H1 (cell line): ENCODE data around the gene DERL3. TPM values are rescaled to one million over a fixed set of nuclear protein-coding genes. Genes with fewer than 3 reads are reported as not detected.

Experiments used
- CTCF ChIA-PET: fragments of 300-600 bp; sonication (Branson Sonifier 250); formaldehyde crosslinking; loops from one replicate; lab custom pipeline; 2021; ENCODE audit not compliant: partially characterized antibody; lab: Charles Lee
- POLR2A ChIA-PET: fragments of 300-600 bp; sonication (Branson Sonifier 250); formaldehyde crosslinking; loops from one replicate; lab custom pipeline; 2021; ENCODE audit warnings: inconsistent platforms; ENCODE audit not compliant: partially characterized antibody; lab: Charles Lee
- DNase-seq, 2 experiments: peaks; one replicate each; pipeline versions ENCODE4 v3.0.0 to v3.0.0-alpha.2; 2010 to 2022; ENCODE audit warnings: low spot score in 2 of 2, low read depth in 1 of 2, mixed read lengths in 1 of 2
- FAIRE-seq: peaks from 2 replicates; lab custom pipeline; 2011; peaks lifted over from hg19 to GRCh38; lab: Jason Lieb, UNC
- H2AFZ ChIP-seq: 2 replicates; pipeline ENCODE4 v1.8.1; 2012; ENCODE audit warnings: low read length, inconsistent platforms
- H2AK5ac ChIP-seq: 2 replicates; pipeline ENCODE4 v1.6.1; 2013; ENCODE audit warnings: low read depth, low read length
- H2BK120ac ChIP-seq: replicated peaks from 2 replicates; pipeline ENCODE3; 2013; ENCODE audit warnings: low read depth, low read length, inconsistent platforms
- H2BK12ac ChIP-seq: 2 replicates; pipeline ENCODE4 v1.6.1; 2013; ENCODE audit warnings: low read depth, low read length
- H2BK15ac ChIP-seq: 2 replicates; pipeline ENCODE4 v1.6.1; 2013; ENCODE audit warnings: low read length
- H2BK20ac ChIP-seq: 2 replicates; pipeline ENCODE4 v1.6.1; 2013; ENCODE audit warnings: low read length
- H2BK5ac ChIP-seq: 2 replicates; pipeline ENCODE4 v1.6.1; 2013; ENCODE audit warnings: low read depth, low read length
- H3K14ac ChIP-seq: 2 replicates; pipeline ENCODE4 v1.6.1; 2013; ENCODE audit warnings: inconsistent platforms; ENCODE audit not compliant: insufficient read length
- H3K18ac ChIP-seq: 2 replicates; pipeline ENCODE4 v1.6.1; 2013; ENCODE audit warnings: low read length; ENCODE audit errors: extremely low read depth
- H3K23ac ChIP-seq: 2 replicates; pipeline ENCODE4 v1.6.1; 2013; ENCODE audit warnings: inconsistent platforms; ENCODE audit not compliant: insufficient read length
- H3K23me2 ChIP-seq: 2 replicates; pipeline ENCODE4 v1.6.1; 2013; ENCODE audit warnings: low read depth, low read length
- H3K27ac ChIP-seq: 2 replicates; pipeline ENCODE4 v1.6.1; 2011; ENCODE audit warnings: low read depth, low read length, inconsistent platforms
- H3K27me3 ChIP-seq, 4 experiments: replicated peaks in 1 of 4; 1 replicate in 1 of 4; 2 replicates in 3 of 4; pipeline versions ENCODE4 v1.6.1 to v1.8.1; 2011 to 2013; ENCODE audit warnings: low read length in 3 of 4, mild to moderate bottlenecking in 3 of 4, inconsistent platforms in 2 of 4, mixed read lengths in 2 of 4, moderate library complexity in 1 of 4; ENCODE audit not compliant: control insufficient read depth in 3 of 4, insufficient read depth in 3 of 4; ENCODE audit errors: extremely low read depth in 1 of 4
- H3K36me3 ChIP-seq, 4 experiments: 2 replicates each; pipeline versions ENCODE4 v1.6.1 to v1.8.1; 2011 to 2013; ENCODE audit warnings: mild to moderate bottlenecking in 4 of 4, low read length in 3 of 4, moderate library complexity in 2 of 4, control low read depth in 1 of 4, inconsistent platforms in 1 of 4; ENCODE audit not compliant: insufficient read depth in 4 of 4, control insufficient read depth in 2 of 4
- H3K4ac ChIP-seq: replicated peaks from 2 replicates; pipeline ENCODE3; 2013; ENCODE audit warnings: low read length, low read depth, mixed read lengths, inconsistent platforms; ENCODE audit not compliant: insufficient read length
- H3K4me1 ChIP-seq, 4 experiments: replicated peaks in 1 of 4; 1 replicate in 1 of 4; 2 replicates in 3 of 4; pipeline versions ENCODE4 v1.6.1 to v1.8.1; 2011 to 2013; ENCODE audit warnings: low read length in 3 of 4, inconsistent platforms in 2 of 4, mixed read lengths in 1 of 4; ENCODE audit not compliant: insufficient read depth in 4 of 4, control insufficient read depth in 3 of 4
- H3K4me2 ChIP-seq, 2 experiments: 2 replicates each; pipeline versions ENCODE4 v1.6.1 to v1.8.1; 2011 to 2013; ENCODE audit warnings: low read depth in 2 of 2, low read length in 2 of 2, control low read depth in 1 of 2, inconsistent platforms in 1 of 2, mild to moderate bottlenecking in 1 of 2; ENCODE audit not compliant: insufficient read depth in 1 of 2
- H3K4me3 ChIP-seq, 4 experiments: fragments of 200-600, 300-600 bp in 1 of 4; sonication (generic), shearing (Covaris generic), sonication (Bioruptor Twin) in 1 of 4; 2 replicates each; pipeline versions ENCODE4 v1.5.1 to v1.8.1; 2011 to 2016; ENCODE audit warnings: low read length in 4 of 4, low read depth in 3 of 4, control low read depth in 2 of 4, inconsistent platforms in 2 of 4, mild to moderate bottlenecking in 2 of 4, mixed read lengths in 1 of 4, moderate library complexity in 1 of 4; ENCODE audit not compliant: insufficient read depth in 2 of 4; ENCODE audit errors: extremely low read depth in 1 of 4
- H3K56ac ChIP-seq: replicated peaks from 2 replicates; pipeline ENCODE3; 2013; ENCODE audit warnings: low read depth, mild to moderate bottlenecking, mixed read lengths, low read length, inconsistent platforms; ENCODE audit not compliant: insufficient read length
- H3K79me1 ChIP-seq: 2 replicates; pipeline ENCODE4 v1.6.1; 2013; ENCODE audit warnings: low read depth, low read length, control low read depth
- H3K79me2 ChIP-seq, 2 experiments: 2 replicates each; pipeline versions ENCODE4 v1.6.1 to v1.8.1; 2012 to 2013; ENCODE audit warnings: low read length in 2 of 2, mild to moderate bottlenecking in 2 of 2, inconsistent platforms in 1 of 2; ENCODE audit not compliant: insufficient read depth in 2 of 2, control insufficient read depth in 1 of 2
- H3K9ac ChIP-seq, 4 experiments: replicated peaks in 1 of 4; 1 replicate in 1 of 4; 2 replicates in 3 of 4; pipeline versions ENCODE4 v1.6.1 to v1.8.1; 2011 to 2013; ENCODE audit warnings: low read depth in 3 of 4, low read length in 3 of 4, control low read depth in 2 of 4, mild to moderate bottlenecking in 2 of 4, moderate library complexity in 2 of 4, inconsistent platforms in 1 of 4; ENCODE audit errors: extremely low read depth in 1 of 4
- H3K9me3 ChIP-seq, 2 experiments: 2 replicates each; pipeline versions ENCODE4 v1.6.1 to v1.8.1; 2012 to 2013; ENCODE audit warnings: mild to moderate bottlenecking in 2 of 2, moderate library complexity in 2 of 2, control low read depth in 1 of 2, inconsistent platforms in 1 of 2, low read depth in 1 of 2, low read length in 1 of 2, mixed read lengths in 1 of 2; ENCODE audit not compliant: insufficient read depth in 2 of 2
- H4K20me1 ChIP-seq, 2 experiments: replicated peaks in 1 of 2; 2 replicates each; pipeline versions ENCODE3 to v1.8.1; 2011 to 2013; ENCODE audit warnings: inconsistent platforms in 2 of 2, low read length in 2 of 2, mild to moderate bottlenecking in 1 of 2; ENCODE audit not compliant: insufficient read depth in 2 of 2, control insufficient read depth in 1 of 2
- H4K5ac ChIP-seq: 2 replicates; pipeline ENCODE4 v1.6.1; 2013; ENCODE audit warnings: low read length, low read depth, mixed read lengths, inconsistent platforms; ENCODE audit not compliant: insufficient read length
- H4K8ac ChIP-seq: 2 replicates; pipeline ENCODE4 v1.8.0; 2013; ENCODE audit warnings: mild to moderate bottlenecking, moderate library complexity, low read length, inconsistent platforms; ENCODE audit not compliant: insufficient read depth; ENCODE audit errors: extremely low read depth
- H4K91ac ChIP-seq: replicated peaks from 2 replicates; pipeline ENCODE3; 2013; ENCODE audit warnings: low read length, mixed read lengths, inconsistent platforms; ENCODE audit not compliant: insufficient read length
- ASH2L ChIP-seq: fragments of 200-600, 300-600 bp; sonication (generic); IDR thresholded peaks from one replicate; pipeline ENCODE4 v1.7.1; 2017; ENCODE audit warnings: low read length
- BCL11A ChIP-seq, 2 experiments: IDR thresholded peaks; one replicate each; pipeline ENCODE4 v1.6.1; 2011; ENCODE audit warnings: low read depth in 2 of 2, low read length in 2 of 2, mild to moderate bottlenecking in 2 of 2
- CTBP2 ChIP-seq: IDR thresholded peaks from 2 replicates; pipeline ENCODE4 v1.7.0; 2011; ENCODE audit warnings: borderline replicate concordance, mild to moderate bottlenecking, moderate library complexity, mixed read lengths, low read length; ENCODE audit not compliant: insufficient read depth, insufficient read length
- CTCF ChIP-seq, 3 experiments: IDR thresholded peaks; 1 replicate in 2 of 3; 2 replicates in 1 of 3; pipeline versions ENCODE4 v1.5.1 to v1.6.1; 2011; ENCODE audit warnings: low read length in 3 of 3, mild to moderate bottlenecking in 3 of 3, inconsistent platforms in 2 of 3, low read depth in 1 of 3, moderate library complexity in 1 of 3; ENCODE audit not compliant: insufficient read depth in 1 of 3; ENCODE audit errors: control extremely low read depth in 1 of 3
- NRF1 ChIP-seq: IDR thresholded peaks from 2 replicates; pipeline ENCODE4 v1.6.1; 2011; ENCODE audit warnings: mild to moderate bottlenecking, low read depth, low read length, improper control_type of control experiment
- PHF8 ChIP-seq: fragments of 200-600 bp; sonication (generic); conservative IDR thresholded peaks from 2 replicates; pipeline ENCODE4 v1.7.1; 2012; ENCODE audit warnings: low read depth, mild to moderate bottlenecking, inconsistent platforms, low read length, moderate library complexity
- RFX5 ChIP-seq: IDR thresholded peaks from 2 replicates; pipeline ENCODE4 v1.6.1; 2011; ENCODE audit warnings: low read depth, low read length, improper control_type of control experiment, borderline replicate concordance
- RXRA ChIP-seq: IDR thresholded peaks from 2 replicates; pipeline ENCODE4 v1.6.1; 2011; ENCODE audit warnings: low read depth, mild to moderate bottlenecking, low read length, moderate library complexity; ENCODE audit not compliant: insufficient read depth
- SIRT6 ChIP-seq: IDR thresholded peaks from one replicate; pipeline ENCODE4 v1.7.1; 2012; ENCODE audit warnings: low read length, inconsistent platforms
- SUZ12 ChIP-seq: fragments of 200-600 bp; sonication (generic); IDR thresholded peaks from 2 replicates; pipeline ENCODE4 v1.6.1; 2012; ENCODE audit warnings: mild to moderate bottlenecking, inconsistent platforms, low read length, moderate library complexity, mixed read lengths
- WGBS, 2 experiments: shearing (Covaris generic) in 1 of 2; methylation state at CpG; one replicate each; pipeline versions ENCODE4 v1.1.6 to v1.1.7; 2013 to 2015; ENCODE audit warnings: low lambda C conversion rate in 2 of 2, mixed read lengths in 2 of 2, inconsistent platforms in 1 of 2, low coverage in 1 of 2, missing lambda C conversion rate in 1 of 2; ENCODE audit not compliant: insufficient replicate concordance in 2 of 2, insufficient coverage in 1 of 2, insufficient read length in 1 of 2; ENCODE audit errors: extremely low coverage in 1 of 2, missing lambda C conversion rate in 1 of 2; 5-methylcytosine and 5-hydroxymethylcytosine counted together
- polyA plus RNA-seq, 7 experiments: library from polyadenylated mRNA; depleted of rRNA in 3 of 7; stranded (reverse) in 5 of 7; unstranded in 2 of 7; fragments of >200 nt in 5 of 7; fragments of 200-250 nt in 2 of 7; gene quantifications; 1 replicate in 5 of 7; 2 replicates in 1 of 7; 4 replicates in 1 of 7; pipeline versions ENCODE4 v1.2.1 to v1.2.3, GENCODE V29; 2011 to 2013; ENCODE audit warnings: missing spikeins in 2 of 7, mixed read lengths in 2 of 7
- total RNA-seq: library from RNA; stranded (reverse); fragmentation: NEBNext Ultra II Directional; extraction: Animal tissue kit (Norgen Biotek cat#: 25700); gene quantifications from 2 replicates; pipeline ENCODE4 v1.2.1, GENCODE V29; 2021

DERL3 gene
- total and polyA plus RNA-seq, 2 of the 8 experiments (the other 6 are each of a cell fraction or from before 2014, with no cell fraction given) = 8.7 to 19.5 TPM

- DNase-seq = no peak
- Histone ChIP-seq H2AFZ (no peak overlapping the region), H4K8ac (no peak overlapping the region; the same call in 1 of the 2 replicates), H2AK5ac (no peak overlapping the region), H3K9ac (no peak overlapping the region), H3K4me1 (peaks cover 0 to 3% (median under 1%) of the 10 kb centered on the region in 4 experiments; a peak in 2 of 7 replicates), H2BK5ac (no peak overlapping the region), H3K36me3 (no peaks in the 10 kb centered on the region), H2BK20ac (no peak overlapping the region), H3K27ac (no peak overlapping the region), H3K4me3 (no peak overlapping the region), H3K4me2 (no peak overlapping the region), H3K23ac (no peak overlapping the region), H3K18ac (no peak overlapping the region), H3K23me2 (no peaks in the 10 kb centered on the region), H2BK12ac (no peak overlapping the region), H2BK15ac (no peak overlapping the region), H3K27me3 (no peaks in the 10 kb centered on the region), H4K5ac (no peak overlapping the region), H3K14ac (no peak overlapping the region), H2BK120ac (no peak overlapping the region), H4K20me1 (no peaks in the 10 kb centered on the region), H3K56ac (no peak overlapping the region), H3K79me1 (no peaks in the 10 kb centered on the region), H4K91ac (no peak overlapping the region), H3K9me3 (no peaks in the 10 kb centered on the region), H3K4ac (no peak overlapping the region), H3K79me2 (no peaks in the 10 kb centered on the region)
- TF ChIP-seq NRF1 (no peak), ASH2L (no peak), BCL11A (IDR thresholded peaks at IDR 0.05; ENCODE audit: low read depth in 2 of 2, low read length in 2 of 2) (no peak), RXRA (no peak), CTBP2 (no peak), CTCF (IDR thresholded peaks at IDR 0.05; ENCODE audit: control extremely low read depth in 1 of 3, insufficient read depth in 1 of 3, low read depth in 1 of 3, low read length in 3 of 3) (no peak), SIRT6 (no peak), SUZ12 (no peak), RFX5 (no peak), PHF8 (no peak)
- POLR2A ChIA-PET = interaction anchor here (2.1 kb wide), 1 partner anchor 12 kb away, joined by 6 read pairs; no protein-coding TSS in a partner anchor
- WGBS, 2 experiments = 87% methylated on average over 9 of the region's 9 CpGs; no CpG with 5 or more reads in 1 of the 2 experiments
- CTCF ChIA-PET = interaction anchor here (1.4 to 2.4 kb wide), 2 partner anchors 10 to 27 kb away, joined by 4 to 11 read pairs; partner anchors contain the start of genes MIF and SLC2A11
- no peak for FAIRE-seq
These were observed 45.3 kb upstream of the DERL3 start for GRCh38 chr22:23884140-23884539.
